Middle frontal gyrus (tissue), 1 donor: Measurements from ENCODE around the gene DIP2C.
"Not testable (repeated sequence)": the region's sequence is repeated elsewhere in the genome, so short reads cannot be mapped to it uniquely, and the experiment has no call there.

Experiments used
- DNase-seq: peaks from one replicate; pipeline ENCODE4 v3.0.0-alpha.2; 2015; ENCODE audit warnings: low spot score; ENCODE audit errors: extremely low spot score

Gene DIP2C

DNA sequence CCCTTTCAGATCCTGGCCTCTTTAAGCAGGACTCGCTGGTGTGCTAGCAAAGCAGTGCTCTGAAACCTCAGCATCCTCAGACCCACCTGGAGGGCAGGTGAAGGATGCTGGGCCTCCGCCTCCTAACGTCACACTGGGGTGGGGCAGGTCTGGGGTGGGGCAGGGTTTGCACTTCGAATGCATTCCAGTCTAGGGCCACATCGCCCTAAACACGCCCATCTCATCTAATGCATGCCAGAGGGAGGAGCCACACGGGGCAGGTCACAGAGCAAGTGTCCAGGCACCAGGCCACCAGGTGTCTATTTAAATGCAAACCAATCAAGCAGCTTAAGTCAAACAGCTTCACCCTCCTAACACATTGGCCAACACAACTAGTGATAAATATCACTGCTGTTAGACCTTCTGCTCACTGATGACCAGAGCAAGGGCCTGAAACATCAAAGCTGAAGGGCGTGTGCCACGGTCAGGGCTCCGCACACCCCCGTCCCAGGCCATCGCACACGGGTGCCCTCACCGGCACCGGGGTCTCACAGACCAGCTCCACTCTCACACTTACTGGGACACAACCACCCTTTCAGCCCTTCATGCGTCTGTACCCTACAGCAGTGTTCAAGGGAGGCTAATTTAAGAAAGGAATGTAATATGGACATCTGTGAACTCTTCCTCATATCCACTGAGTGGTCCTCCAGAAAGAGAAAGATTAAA, 47.1 kb downstream of the DIP2C start:
- DNase-seq = no peak

DNA sequence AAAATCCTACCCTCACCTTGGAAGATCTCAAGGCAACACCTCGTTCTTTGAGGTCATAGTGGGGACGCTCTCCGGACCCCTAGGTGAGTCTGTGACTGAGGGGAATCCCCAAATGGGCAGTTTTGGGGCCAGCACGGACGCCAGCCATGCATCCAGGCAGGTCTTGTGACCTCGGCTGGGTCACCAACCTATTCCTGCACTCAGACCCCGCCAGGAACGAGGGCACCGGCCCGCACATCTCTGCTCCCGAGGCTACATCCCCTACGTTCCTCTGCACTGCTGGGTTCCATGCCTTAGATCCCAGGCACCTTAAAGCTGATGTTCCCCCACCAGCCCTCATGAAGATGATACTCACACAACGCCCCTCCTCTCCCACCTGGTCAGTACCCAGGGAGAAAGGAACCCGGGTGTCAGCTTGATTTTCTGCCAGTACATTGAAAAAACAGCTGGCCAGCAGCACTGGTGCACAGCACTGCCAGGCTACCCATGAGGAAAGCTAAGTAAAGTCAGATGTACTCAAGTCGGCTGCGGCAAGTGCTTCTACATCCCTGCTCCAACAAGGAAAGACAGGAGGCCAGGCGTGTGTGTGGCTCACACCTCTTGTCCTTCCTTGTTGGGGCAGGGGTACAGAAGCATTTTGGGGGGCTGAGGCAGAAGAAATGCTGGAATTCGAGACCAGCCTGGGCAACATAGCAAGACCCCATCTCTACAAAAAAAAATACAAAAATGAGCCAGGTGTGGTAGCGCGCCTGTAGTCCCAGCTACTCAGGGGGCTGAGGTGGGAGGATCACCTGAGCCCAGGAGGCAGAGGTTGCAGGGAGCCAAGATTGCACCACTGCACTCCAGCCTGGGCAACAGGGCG, 48.1 kb downstream of the DIP2C start:
- no peak for DNase-seq

DNA sequence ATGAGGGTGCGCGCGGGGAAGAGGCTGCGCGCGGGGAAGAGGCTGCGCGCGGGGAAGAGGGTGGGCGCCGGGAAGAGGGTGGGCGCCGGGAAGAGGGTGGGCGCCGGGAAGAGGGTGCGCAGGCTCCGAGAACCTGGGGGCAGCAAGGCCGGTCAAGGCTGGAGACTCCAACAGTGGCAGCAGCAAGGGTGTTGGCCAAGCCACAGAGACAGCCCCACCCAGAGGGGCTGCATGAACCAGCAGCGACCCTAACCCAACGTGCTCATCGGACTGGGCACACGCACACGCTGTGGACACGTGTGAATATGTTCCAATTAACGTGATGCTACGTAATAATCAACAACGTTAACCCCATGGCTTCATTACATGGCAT, 48.8 kb downstream of the DIP2C start:
- no peak for DNase-seq

DNA sequence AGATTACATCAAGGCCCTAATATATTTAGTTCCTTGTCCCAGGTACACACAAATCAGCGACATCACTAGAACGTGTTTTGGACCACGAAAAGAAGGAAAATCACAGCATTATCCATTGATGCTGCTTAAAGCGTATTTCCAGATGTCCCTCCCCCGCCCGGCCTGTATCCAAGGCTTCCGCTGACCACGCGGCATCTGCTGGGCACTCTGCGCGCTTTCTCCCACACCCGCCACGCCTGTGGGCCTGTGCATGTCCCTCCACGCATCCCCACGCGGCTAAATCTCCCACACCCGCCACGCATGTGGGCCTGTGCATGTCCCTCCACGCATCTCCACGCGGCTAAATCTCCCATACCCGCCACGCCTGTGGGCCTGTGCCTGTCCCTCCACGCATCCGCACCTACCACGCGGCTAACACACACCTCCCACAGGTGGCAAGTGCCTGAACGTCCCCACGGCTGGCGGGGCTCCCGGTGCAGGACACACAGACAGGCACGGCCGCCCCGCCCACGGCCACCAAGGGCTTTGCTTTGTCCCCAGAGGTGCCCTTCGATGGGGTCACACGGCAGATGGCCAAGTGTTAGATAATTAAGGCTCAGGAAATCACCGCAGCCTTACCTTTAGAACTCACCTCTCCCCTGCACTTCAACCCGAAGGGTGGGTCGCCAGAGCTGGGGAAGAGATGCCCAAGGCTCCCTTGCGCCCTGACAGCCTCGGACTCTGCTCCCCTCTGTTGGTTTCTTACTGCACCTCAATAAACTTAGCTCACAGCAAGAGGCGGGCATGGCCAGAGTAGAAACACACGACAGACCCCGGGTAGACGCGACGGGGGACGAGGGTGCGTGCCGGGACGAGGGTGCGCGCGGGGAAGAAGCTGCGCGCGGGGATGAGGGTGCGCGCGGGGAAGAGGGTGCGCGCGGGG, 49.5 kb downstream of the DIP2C start:
- no peak for DNase-seq

DNA sequence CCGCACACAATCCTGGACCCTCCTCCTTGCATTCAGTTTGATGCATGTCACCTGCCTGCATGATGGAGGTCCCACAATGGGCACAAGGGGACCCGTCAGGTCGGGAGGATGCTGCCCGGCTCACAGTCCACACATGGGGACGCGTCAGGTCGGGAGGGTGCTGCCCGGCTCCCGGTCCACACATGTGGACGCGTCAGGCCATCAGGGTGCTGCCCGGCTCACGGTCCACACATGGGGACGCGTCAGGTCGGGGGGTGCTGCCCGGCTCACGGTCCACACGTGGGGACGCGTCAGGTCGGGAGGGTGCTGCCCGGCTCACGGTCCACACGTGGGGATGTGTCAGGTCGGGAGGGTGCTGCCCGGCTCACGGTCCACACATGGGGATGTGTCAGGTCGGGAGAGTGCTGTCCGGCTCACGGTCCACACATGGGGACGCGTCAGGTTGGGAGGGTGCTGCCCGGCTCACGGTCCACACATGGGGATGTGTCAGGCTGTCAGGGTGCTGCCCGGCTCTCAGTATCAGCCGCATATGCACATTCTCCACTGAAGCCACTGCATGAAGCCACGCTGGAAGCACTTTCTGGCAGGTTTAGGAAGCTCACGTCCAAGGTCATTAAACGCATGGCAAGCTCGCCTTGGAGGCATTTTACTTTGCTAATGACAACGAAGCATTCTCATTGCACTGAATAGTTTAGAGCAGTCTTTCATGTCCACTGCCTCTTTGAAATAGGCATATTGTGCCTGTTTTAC, 50.3 kb downstream of the DIP2C start:
- DNase-seq = no peak

DNA sequence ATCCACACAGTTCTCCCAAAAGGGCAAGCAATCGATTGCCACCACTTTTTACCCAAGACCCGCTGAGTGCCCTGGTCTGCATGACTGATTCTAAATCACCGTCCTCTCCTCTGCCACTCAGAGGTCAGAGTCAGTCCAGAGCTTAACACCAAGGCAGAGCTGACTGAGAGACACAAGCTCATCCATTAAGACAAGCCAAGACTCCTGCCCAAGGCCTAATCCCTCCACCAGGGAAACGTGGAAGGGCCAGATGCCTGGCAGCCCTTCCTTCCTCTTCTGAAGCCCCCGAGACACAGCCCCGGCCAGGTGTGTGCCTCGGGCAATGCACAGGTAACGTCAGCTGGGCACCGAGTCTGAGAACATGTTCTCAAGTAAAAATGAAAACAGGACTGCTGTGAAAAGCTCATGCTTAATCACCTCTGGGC, 51.7 kb downstream of the DIP2C start:
- no peak for DNase-seq

DNA sequence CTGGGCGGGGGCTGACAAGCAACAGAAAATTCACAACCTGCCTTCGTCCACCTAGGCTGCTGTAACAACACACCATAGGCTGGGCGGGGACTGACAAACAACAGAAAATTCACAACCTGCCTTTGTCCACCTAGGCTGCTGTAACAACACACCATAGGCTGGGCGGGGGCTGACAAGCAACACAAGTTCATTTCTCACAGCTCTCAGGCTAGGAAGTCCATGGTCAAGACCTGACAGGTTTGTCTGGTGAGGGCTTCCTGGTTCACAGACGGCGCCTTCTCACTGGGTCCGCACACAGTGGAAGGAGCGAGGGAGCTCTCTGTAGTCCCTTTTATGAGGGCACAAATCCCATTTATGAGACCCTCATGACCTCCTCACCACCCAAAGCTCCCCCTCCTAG, 52.2 kb downstream of the DIP2C start:
- DNase-seq = no peak

DNA sequence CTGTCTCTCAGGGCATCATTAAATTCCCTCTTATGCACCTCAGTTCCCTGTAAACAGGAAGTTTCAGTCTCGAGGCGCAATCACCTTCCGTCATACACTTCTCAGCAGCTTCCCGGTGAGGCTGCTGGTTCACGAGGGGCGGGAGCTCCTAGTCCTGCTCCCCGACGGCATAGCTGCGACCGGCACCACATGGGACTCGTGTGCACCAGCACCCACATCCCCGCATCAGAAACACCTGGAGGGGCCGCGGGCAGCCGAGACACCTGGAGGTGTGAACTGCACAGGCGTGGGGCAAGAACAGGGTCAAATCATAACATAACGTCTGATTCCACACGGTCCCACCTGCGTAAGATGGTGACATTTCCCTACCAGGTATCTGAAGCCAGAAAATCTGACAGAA, 52.7 kb downstream of the DIP2C start:
- DNase-seq = no peak

DNA sequence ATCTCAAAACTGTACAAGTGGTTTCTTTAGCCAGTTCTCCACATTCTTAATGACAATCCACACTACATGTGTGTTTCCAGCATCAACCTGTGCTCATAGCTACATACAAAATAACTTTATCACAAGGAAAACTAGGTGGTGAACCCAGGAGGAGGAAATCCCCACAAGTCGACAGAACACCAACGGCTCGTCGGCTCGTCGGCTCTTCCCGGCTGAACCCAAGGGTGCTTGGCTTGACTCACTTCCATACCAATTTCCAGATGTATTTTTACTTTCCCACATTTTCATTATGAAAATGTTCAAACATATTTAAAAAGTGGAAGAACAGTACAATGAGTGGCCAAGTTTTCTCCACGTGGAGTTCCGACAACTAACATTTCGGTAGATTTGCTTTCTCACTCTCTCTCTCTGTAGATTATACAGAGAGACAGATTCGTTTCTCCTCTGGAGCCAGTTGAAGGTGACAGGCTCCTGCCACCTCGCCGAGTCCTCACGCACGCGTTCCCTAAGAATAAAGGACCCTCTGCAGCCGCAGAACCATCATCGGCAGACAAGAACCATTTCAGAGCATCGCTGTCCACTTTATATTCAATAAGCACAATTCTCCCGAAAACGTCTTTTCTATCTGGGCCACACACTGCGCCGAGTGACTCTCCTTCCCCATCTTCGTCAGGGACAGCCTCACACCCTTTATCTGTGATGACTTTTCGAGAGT, 53.3 kb downstream of the DIP2C start:
- no peak for DNase-seq

DNA sequence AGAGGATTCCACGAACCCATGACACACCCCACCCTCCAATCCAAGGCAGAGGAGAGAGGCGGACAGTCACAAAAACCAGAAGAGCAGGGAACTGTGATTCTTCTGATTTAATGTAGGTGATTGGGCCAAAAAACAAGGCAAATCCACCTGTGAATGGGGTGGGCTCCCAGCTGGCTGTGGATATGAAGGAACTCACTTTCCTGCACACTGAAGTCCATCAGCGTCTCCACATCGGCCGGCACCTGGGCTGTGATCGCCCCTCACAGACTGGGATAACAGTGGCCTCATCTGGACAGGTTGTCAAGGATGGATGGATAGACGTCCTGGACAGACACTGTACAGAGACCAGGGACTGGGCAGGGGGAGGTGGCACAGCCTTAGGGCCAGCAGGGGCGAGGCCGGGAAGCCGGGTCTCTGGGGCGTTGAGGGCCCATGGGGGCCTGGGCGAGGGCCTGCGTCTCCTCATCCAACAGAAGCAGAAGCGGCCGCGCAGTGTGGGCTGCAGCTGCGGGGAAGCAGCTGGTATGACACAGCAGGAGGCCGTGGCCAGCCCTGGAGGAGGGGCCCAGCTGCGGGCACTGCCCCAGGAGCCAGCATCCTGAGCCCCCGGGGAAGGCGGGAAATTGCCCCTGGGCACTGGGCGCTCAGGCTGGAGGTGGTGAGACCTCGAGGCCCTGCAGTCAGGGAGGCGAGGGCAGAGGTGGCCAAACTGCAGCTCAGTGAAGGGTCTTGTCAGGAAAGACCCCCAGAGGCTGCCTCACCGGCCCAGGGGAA, 54.2 kb downstream of the DIP2C start:
- DNase-seq = no peak

DNA sequence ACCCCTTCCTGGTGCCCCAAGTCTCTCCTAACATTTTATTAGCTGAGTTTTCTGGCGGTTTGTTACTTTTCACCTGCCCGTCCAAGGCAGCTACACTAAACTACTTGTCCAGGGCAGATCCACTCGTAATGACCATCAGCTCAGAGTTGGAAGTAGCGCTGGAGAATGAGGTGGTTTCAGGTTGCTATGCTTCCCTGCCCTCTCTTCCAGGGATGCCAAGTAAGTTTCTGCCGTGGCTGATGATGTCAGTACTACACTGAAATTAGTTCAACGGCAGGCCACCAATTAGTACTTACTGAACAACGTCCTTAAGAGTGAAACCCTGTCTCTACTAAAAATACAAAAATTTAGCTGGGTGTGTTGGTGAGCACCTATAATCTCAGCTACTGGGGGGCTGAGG, 55.2 kb downstream of the DIP2C start:
- no peak for DNase-seq

DNA sequence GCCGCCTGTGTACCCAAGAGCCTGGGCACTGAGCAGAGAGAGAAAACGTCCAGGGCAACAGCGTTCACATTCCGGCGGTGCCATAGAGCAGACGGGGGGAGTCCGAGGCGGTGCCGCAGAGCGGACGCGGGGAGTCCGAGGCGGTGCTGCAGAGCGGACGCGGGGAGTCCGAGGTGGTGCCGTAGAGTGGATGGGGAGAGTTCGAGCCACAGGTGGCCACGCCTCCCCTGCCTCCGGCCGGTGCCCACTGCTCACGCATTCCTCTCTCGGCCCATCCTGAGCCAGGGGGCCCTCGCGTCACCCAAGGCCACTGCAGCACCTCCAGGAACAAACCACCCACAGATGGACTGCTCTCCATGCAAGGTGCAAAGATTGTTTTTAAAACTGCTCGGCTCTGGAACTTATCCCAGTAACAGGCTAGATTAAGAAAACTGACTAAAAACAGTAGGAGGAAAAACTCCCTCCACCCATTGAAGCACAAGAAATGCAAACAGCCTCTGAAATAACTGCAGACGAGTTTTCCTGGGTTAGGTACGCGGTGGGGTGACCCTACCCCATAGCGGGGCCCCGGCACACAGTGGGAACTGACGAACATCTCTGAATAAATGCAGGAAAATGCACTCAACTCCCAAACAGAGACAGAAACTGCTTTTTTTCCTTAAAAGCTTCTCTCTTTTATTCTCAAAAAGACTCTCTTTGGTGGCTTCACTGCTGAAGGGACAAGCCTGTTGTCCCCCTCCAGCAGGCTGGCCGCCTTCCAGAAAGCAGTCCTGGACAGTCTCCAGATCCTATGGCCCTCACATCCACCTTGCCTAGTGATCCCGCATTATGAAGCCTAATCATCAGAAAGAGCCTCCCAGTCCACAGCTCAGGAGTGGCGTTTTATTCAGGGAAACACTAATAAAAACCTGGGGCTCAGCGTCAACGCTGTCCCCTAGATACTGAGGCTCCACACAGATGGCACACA, 55.9 kb downstream of the DIP2C start:
- DNase-seq = no peak

DNA sequence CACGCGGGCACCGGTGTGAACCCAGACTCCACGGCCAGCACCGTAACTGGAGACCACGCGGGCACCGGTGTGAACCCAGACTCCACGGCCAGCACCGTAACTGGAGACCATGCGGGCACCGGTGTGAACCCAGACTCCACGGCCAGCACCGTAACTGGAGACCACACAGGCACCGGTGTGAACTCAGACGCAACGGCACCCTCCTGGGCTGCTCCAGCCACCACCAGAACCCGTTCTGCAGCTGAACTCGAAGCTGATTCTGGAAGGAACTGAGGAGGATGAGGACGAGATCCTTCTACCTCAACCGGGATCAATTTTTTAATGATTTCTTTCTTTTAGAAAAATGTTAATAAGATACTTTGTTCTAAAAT, 56.7 kb downstream of the DIP2C start:
- not testable (repeated sequence) for DNase-seq

DNA sequence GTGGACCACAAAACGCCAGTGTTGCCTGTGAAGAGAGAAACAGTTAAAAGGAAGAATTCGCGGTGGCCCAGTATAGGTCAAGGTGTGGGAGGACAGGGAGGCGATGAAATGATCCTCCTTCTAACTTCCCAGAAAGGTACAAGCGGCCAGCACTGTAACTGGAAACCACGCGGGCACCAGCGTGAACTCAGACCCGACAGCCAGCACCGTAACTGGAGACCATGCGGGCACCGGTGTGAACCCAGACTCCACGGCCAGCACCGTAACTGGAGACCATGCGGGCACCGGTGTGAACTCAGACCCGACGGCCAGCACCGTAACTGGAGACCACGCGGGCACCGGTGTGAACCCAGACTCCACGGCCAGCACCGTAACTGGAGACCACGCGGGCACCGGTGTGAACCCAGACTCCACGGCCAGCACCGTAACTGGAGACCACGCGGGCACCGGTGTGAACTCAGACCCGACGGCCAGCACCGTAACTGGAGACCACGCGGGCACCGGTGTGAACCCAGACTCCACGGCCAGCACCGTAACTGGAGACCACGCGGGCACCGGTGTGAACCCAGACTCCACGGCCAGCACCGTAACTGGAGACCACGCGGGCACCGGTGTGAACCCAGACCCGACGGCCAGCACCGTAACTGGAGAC, 57.2 kb downstream of the DIP2C start:
- not testable (repeated sequence) for DNase-seq

DNA sequence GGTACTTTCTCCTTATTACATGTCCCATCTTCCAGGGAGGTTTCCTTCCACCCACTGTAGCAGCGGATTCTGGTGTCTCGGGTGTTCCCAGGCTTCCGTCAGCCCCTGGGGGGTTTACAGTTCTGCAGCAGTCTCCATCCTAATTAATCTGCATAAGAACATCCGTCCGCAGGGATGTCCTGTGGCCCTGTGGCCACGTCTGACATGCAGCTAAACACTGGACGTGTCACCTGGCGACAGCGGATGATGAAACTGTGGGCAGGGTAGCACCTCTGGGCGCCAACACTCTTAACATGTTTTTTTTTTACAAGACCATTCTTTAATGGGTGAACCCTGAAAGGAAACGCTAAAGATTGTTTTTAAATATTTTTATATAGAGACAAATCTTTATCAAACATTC, 58.2 kb downstream of the DIP2C start:
- no peak for DNase-seq

DNA sequence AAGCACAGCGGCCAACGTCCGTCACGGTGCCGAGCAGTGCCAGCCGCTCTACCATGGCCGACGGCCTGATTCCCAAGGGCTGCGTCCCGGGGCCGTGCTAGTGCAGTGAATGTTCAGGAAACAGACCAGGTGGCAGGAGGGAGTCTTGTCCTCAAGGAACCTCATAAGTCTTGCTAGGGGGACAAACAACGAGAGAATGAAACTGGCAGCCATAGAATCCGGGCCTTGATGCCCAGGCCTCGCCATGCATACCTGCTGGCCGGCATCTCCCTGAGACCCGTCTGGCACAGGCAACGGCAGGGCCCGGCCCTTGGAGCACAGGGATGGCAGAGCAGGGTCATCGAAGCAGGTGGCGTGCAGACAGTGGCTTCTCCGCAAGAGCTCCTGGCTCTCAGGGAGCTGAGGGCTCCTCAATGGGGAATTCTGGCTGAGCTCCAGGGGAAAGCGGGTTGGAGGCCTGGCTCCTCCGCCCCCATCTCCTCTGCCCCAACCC, 58.8 kb downstream of the DIP2C start:
- no peak for DNase-seq

DNA sequence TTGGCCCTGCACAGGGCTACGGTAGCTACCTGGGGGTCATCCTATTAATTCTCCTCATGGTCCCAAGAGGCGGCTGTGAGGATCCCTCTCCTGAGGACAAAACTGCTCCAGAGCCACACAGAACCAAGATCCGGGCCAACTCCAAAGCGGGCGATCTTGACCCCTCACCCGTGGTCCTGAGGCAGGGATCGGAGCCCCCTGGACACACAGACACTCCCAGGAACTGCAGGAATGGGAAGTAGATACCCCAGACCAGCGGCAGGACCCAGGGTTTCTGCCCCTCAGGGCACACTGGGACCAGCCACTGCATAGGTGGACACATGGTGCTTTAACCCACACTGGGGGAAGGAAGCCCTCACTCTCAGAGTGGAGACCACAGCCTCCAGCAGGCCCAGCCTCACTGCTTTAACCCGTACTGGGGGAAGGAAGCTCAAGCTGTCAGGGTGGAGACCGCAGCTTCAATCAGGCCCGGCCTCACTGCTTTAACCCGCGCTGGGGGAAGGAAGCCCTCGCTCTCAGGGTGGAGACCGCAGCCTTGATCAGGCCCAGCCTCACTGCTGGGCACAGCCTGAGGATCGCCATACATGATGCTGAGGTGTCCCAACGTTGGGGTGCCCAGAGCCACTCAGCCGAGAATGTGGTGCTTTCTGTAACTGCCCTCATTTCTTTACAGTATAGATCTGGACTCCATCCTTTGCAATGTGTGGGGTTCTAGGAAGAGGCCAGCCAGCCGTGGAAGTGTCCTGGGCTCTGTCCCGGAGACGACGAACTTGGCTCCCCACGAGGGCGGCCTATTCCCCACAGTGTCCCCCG, 60.1 kb downstream of the DIP2C start:
- no peak for DNase-seq
